ENCODE results near the gene RBBP6.

- TF ChIP-seq CTCF (IDR thresholded peaks at IDR 0.05) (no peak), POLR2A (IDR thresholded peaks at IDR 0.05) (no peak)
These were observed 47.6 kb upstream of the RBBP6 start for GRCh38 chr16:24491731-24492130.

Data from adrenal gland (tissue), 5 donors.